GM12878 (cell line): ENCODE measurements around the gene SPATA45. TPM values are rescaled to one million over a fixed set of nuclear protein-coding genes. Genes with fewer than 3 reads are reported as not detected.

ENCODE experiments used
- ATAC-seq: fragments of 200-7000 bp; cut with Tn5 transposase; 3 replicates; pipeline ENCODE4 v1.9.1; 2020; ENCODE audit warnings: mild to moderate bottlenecking, moderate library complexity
- BruUV-seq: library from RNA; stranded (reverse); fragments of 400-500 nt; replicated peaks from 2 replicates; lab custom pipeline; 2021; lab: Mats Ljungman, UMichigan
- CTCF ChIA-PET: fragments of 300-600 bp; sonication (Branson Sonifier 250); formaldehyde crosslinking; extraction: SDS; loops from one replicate; lab custom pipeline; 2021; ENCODE audit warnings: inconsistent platforms; lab: Yijun Ruan, JAX
- POLR2A ChIA-PET: fragments of 350-600 bp; formaldehyde crosslinking; extraction: SDS; loops from one replicate; lab custom pipeline; 2021; ENCODE audit warnings: inconsistent platforms; lab: Charles Lee
- RAD21 ChIA-PET: fragments of 300-600 bp; sonication (Branson Sonifier 250); formaldehyde crosslinking; loops from one replicate; lab custom pipeline; 2023; ENCODE audit warnings: antibody characterized with exemption; ENCODE audit not compliant: unreplicated experiment; lab: Charles Lee
- SMC1A ChIA-PET: fragments of 300-600 bp; sonication (Branson Sonifier 250); formaldehyde crosslinking; loops from one replicate; lab custom pipeline; 2023; ENCODE audit not compliant: unreplicated experiment, uncharacterized antibody; lab: Charles Lee
- DNase-seq: peaks from one replicate; pipeline ENCODE4 v3.0.0-alpha.2; 2011; ENCODE audit warnings: low read depth, low spot score
- FAIRE-seq: peaks from 3 replicates; lab custom pipeline; 2011; peaks lifted over from hg19 to GRCh38; lab: Jason Lieb, UNC
- H2AFZ ChIP-seq: 2 replicates; pipeline ENCODE4 v1.6.0; 2011; ENCODE audit warnings: low read depth, low read length, control low read depth; ENCODE audit not compliant: control insufficient read depth
- H3K27ac ChIP-seq: 2 replicates; pipeline ENCODE4 v1.5.1; 2011; ENCODE audit warnings: control low read depth; ENCODE audit not compliant: control insufficient read depth, insufficient read depth
- H3K27me3 ChIP-seq, 2 experiments: replicated peaks in 1 of 2; 2 replicates each; pipeline versions ENCODE4 v1.6.0 to v1.6.1; 2011; ENCODE audit warnings: low read length in 1 of 2; ENCODE audit not compliant: control insufficient read depth in 2 of 2, insufficient read depth in 2 of 2
- H3K36me3 ChIP-seq, 2 experiments: 2 replicates each; pipeline ENCODE4 v1.5.1; 2011; ENCODE audit warnings: low read length in 1 of 2; ENCODE audit not compliant: control insufficient read depth in 2 of 2, insufficient read depth in 2 of 2
- H3K4me1 ChIP-seq: 2 replicates; pipeline ENCODE4 v1.6.1; 2011; ENCODE audit warnings: mild to moderate bottlenecking, low read length, moderate library complexity, mixed read lengths; ENCODE audit not compliant: control insufficient read depth, insufficient read depth
- H3K4me2 ChIP-seq: 2 replicates; pipeline ENCODE4 v1.6.0; 2011; ENCODE audit warnings: control low read depth; ENCODE audit not compliant: control insufficient read depth, insufficient read depth
- H3K4me3 ChIP-seq: fragments of 200-600 bp; sonication (generic); 2 replicates; pipeline ENCODE4 v1.5.1; 2016
- H3K79me2 ChIP-seq: 2 replicates; pipeline ENCODE4 v1.6.0; 2011; ENCODE audit warnings: low read length; ENCODE audit not compliant: control insufficient read depth, insufficient read depth
- H3K9ac ChIP-seq: 2 replicates; pipeline ENCODE4 v1.8.0; 2011; ENCODE audit warnings: low read length, control low read depth, mixed read lengths; ENCODE audit not compliant: control insufficient read depth, insufficient read depth
- H3K9me3 ChIP-seq: replicated peaks from 3 replicates; pipeline ENCODE4 v1.5.1; 2011; ENCODE audit warnings: mild to moderate bottlenecking, low read length; ENCODE audit not compliant: control insufficient read depth, insufficient read depth
- H4K20me1 ChIP-seq: 2 replicates; pipeline ENCODE4 v1.6.0; 2011; ENCODE audit not compliant: control insufficient read depth, insufficient read depth
- CBX5 ChIP-seq: sonication (generic); IDR thresholded peaks from 2 replicates; pipeline ENCODE4 v1.6.1; 2016; ENCODE audit warnings: low read depth, moderate library complexity, mild to moderate bottlenecking, inconsistent platforms
- CEBPB ChIP-seq, 2 experiments: fragments of 150-350 bp in 1 of 2; IDR thresholded peaks; 2 replicates each; pipeline ENCODE4 v1.6.1; 2012 to 2014; ENCODE audit warnings: low read depth in 2 of 2, low read length in 2 of 2, borderline replicate concordance in 1 of 2, inconsistent platforms in 1 of 2
- EED ChIP-seq: sonication (generic); IDR thresholded peaks from 2 replicates; pipeline ENCODE4 v1.6.1; 2016; ENCODE audit warnings: antibody characterized with exemption, low read depth
- GATAD2B ChIP-seq: fragments of 450-650 bp; conservative IDR thresholded peaks from 2 replicates; pipeline ENCODE4 v1.6.1; 2017; ENCODE audit warnings: low read depth, mild to moderate bottlenecking, moderate library complexity
- MEF2A ChIP-seq: IDR thresholded peaks from 2 replicates; pipeline ENCODE4 v1.6.1; 2011; ENCODE audit warnings: low read depth, mild to moderate bottlenecking, low read length, moderate library complexity; ENCODE audit not compliant: insufficient read depth
- NFYA ChIP-seq: IDR thresholded peaks from 2 replicates; pipeline ENCODE4 v1.6.1; 2011; ENCODE audit warnings: low read depth, mild to moderate bottlenecking, low read length, improper control_type of control experiment, borderline replicate concordance
- NR2C1 ChIP-seq: fragments of 450-650 bp; IDR thresholded peaks from 2 replicates; pipeline ENCODE4 v1.6.1; 2017; ENCODE audit warnings: antibody characterized with exemption, mild to moderate bottlenecking, moderate library complexity
- POLR2AphosphoS2 ChIP-seq: IDR thresholded peaks from 2 replicates; pipeline ENCODE4 v1.6.1; 2011; ENCODE audit warnings: low read depth, mild to moderate bottlenecking, low read length, improper control_type of control experiment, moderate library complexity
- SUPT20H ChIP-seq: IDR thresholded peaks from 2 replicates; pipeline ENCODE4 v1.6.1; 2011; ENCODE audit warnings: low read depth, mild to moderate bottlenecking, low read length, moderate library complexity, borderline replicate concordance; ENCODE audit not compliant: control insufficient read depth
- WGBS: methylation state at CpG from one replicate; pipeline ENCODE4 v1.1.6; 2016; ENCODE audit warnings: low lambda C conversion rate; ENCODE audit not compliant: insufficient replicate concordance, insufficient coverage; ENCODE audit errors: missing lambda C conversion rate; 5-methylcytosine and 5-hydroxymethylcytosine counted together
- in situ Hi-C: fragments of 300-500 bp; cut with MboI; formaldehyde crosslinking; loops from 9 replicates; pipeline ENCODE4 v1.14.3; 2018; ENCODE audit warnings: mixed read lengths
- intact Hi-C: fragments of 100-400 bp; cut with micrococcal nuclease; formaldehyde crosslinking; loops from one replicate; pipeline ENCODE4 v1.14.2; 2022; ENCODE audit not compliant: unreplicated experiment
- polyA plus RNA-seq, 11 experiments: library from polyadenylated mRNA; depleted of rRNA in 4 of 11; unstranded in 6 of 11; stranded (reverse) in 5 of 11; fragments of >200 nt; fragmentation: Nextera tagmentation in 4 of 11; fragmentation: Illumina TruSeq in 1 of 11; extraction: Ambion mirVana in 4 of 11; extraction: Trizol in 1 of 11; gene quantifications; 1 replicate in 1 of 11; 2 replicates in 10 of 11; pipeline versions ENCODE4 v1.2.1 to v1.2.3, GENCODE V29; 2011 to 2016; ENCODE audit warnings: inconsistent platforms in 2 of 11, missing spikeins in 2 of 11, low read depth in 1 of 11
- total RNA-seq, 4 experiments: library from RNA; depleted of rRNA in 3 of 4; stranded (reverse); fragments of >200 nt in 3 of 4; fragmentation: Illumina TruSeq in 1 of 4; extraction: Trizol in 1 of 4; gene quantifications; 2 replicates each; pipeline versions ENCODE4 v1.2.1 to v1.2.3, GENCODE V29; 2013 to 2021
- TF ChIP-seq, protein P1 (sequence below): fragments of 450-650 bp; IDR thresholded peaks from 2 replicates; pipeline ENCODE4 v1.6.1; 2017; ENCODE audit warnings: mild to moderate bottlenecking, moderate library complexity
- TF ChIP-seq, protein P2 (sequence below): IDR thresholded peaks from 2 replicates; pipeline ENCODE4 v1.6.1; 2011; ENCODE audit warnings: low read depth, mild to moderate bottlenecking, low read length, moderate library complexity, borderline replicate concordance; ENCODE audit errors: extremely low read depth

Gene SPATA45
- total and polyA plus RNA-seq, 10 of the 15 experiments (the other 5 are each of a cell fraction or from before 2014, with no cell fraction given) = 0.22 to 0.37 (median 0.31) TPM; not detected in 7

DNA sequence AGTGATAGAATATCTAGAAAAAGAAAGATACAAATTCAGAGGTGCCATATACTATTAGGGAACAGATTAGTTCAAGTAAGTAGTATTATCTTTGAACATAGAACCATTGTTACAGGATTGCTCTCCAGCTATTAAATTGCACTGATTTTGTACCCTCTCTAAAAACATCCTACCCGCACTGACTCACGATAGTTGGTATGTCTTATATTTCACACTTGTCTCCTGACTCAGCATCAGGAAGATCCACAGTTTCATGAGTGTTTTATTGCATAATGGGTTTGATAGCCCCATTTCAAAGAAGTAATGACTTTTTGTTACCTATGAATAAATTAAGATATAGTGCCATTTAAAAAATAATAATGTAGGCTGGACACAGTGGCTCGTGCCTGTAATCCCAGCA lies 49.8 kb downstream of the SPATA45 start:
- no peak for ATAC-seq
- ChIA-PET SMC1A (interaction anchor here (0.6 to 1.0 kb wide), 2 partner anchors 17 to 25 kb away, joined by 3 to 5 read pairs; no protein-coding TSS in a partner anchor), POLR2A (interaction anchor here (0.6 to 1.3 kb wide), 2 partner anchors 12 to 187 kb away, joined by 3 to 5 read pairs; no protein-coding TSS in a partner anchor), RAD21 (no interaction called here), CTCF (interaction anchor here (1.7 kb wide), 1 partner anchor 17 kb away, joined by 6 read pairs; no protein-coding TSS in a partner anchor)
- no peak for TF ChIP-seq NFYA
- TF ChIP-seq POLR2AphosphoS2 = no peak
- Histone ChIP-seq H2AFZ (no peak overlapping the region), H3K4me1 (peaks cover 13% of the 10 kb centered on the region), H3K79me2 (peaks cover 7% of the 10 kb centered on the region), H3K27ac (no peak overlapping the region), H3K9me3 (no peaks in the 10 kb centered on the region; the same call in 2 of the 3 replicates), H3K9ac (no peak overlapping the region), H3K4me3 (no peak overlapping the region), H3K27me3 (no peaks in the 10 kb centered on the region), H4K20me1 (no peaks in the 10 kb centered on the region), H3K36me3 (peaks cover 0 to 12% of the 10 kb centered on the region in 2 experiments; a peak in 3 of 4 replicates), H3K4me2 (no peak overlapping the region)
- no peak for FAIRE-seq
- intact Hi-C loops (no loop called here), in situ Hi-C loops (no loop called here)
- BruUV-seq = TSS peak; percentile 8
- DNase-seq = no peak
- 99% methylated on average over 3 of the region's 3 CpGs for WGBS

GRCh38 chr1:212794561-212795014 lies 52.9 kb downstream of the SPATA45 start:
- Histone ChIP-seq H3K4me2 (peak overlapping the region; percentile 84), H4K20me1 (no peaks in the 10 kb centered on the region), H3K79me2 (peaks cover 32% of the 10 kb centered on the region), H3K9me3 (no peaks in the 10 kb centered on the region; the same call in 2 of the 3 replicates), H3K4me3 (peak overlapping the region; percentile 55), H3K4me1 (peaks cover 14% of the 10 kb centered on the region), H3K27ac (peak overlapping the region; percentile 93), H3K9ac (peak overlapping the region; percentile 42), H3K36me3 (peaks cover 0 to 12% of the 10 kb centered on the region in 2 experiments; a peak in 1 of 4 replicates), H2AFZ (peak overlapping the region; percentile 91), H3K27me3 (no peaks in the 10 kb centered on the region)
- WGBS = 6% methylated on average over 1 of the region's 1 CpG
- ATAC-seq (peak; percentile 85), DNase-seq (peak; percentile 90), FAIRE-seq (peak; percentile 92)
- intact Hi-C loops = loop anchor here (2.0 kb wide), 2 partner anchors 64 to 160 kb away; partner anchors contain the start of gene FLVCR1
- in situ Hi-C loops = no loop called here
- RAD21 ChIA-PET = interaction anchor here (0.7 to 1.7 kb wide), 7 partner anchors 9 to 276 kb away, joined by 3 to 4 read pairs (median 3); no protein-coding TSS in a partner anchor
- BruUV-seq = no TSS peak
- POLR2A ChIA-PET = interaction anchor here (0.5 to 1.0 kb wide), 4 partner anchors 11 to 186 kb away, joined by 3 to 5 read pairs (median 4); partner anchors contain the start of gene ATF3
- CTCF ChIA-PET = interaction anchor here (0.6 to 2.2 kb wide), 13 partner anchors 10 to 200 kb away, joined by 3 to 8 read pairs (median 4); no protein-coding TSS in a partner anchor
- SMC1A ChIA-PET = interaction anchor here (0.9 to 3.0 kb wide), 19 partner anchors 9 to 723 kb away, joined by 3 to 20 read pairs (median 5); no protein-coding TSS in a partner anchor
- no peak for TF ChIP-seq MEF2A
- TF ChIP-seq, protein P1, sequence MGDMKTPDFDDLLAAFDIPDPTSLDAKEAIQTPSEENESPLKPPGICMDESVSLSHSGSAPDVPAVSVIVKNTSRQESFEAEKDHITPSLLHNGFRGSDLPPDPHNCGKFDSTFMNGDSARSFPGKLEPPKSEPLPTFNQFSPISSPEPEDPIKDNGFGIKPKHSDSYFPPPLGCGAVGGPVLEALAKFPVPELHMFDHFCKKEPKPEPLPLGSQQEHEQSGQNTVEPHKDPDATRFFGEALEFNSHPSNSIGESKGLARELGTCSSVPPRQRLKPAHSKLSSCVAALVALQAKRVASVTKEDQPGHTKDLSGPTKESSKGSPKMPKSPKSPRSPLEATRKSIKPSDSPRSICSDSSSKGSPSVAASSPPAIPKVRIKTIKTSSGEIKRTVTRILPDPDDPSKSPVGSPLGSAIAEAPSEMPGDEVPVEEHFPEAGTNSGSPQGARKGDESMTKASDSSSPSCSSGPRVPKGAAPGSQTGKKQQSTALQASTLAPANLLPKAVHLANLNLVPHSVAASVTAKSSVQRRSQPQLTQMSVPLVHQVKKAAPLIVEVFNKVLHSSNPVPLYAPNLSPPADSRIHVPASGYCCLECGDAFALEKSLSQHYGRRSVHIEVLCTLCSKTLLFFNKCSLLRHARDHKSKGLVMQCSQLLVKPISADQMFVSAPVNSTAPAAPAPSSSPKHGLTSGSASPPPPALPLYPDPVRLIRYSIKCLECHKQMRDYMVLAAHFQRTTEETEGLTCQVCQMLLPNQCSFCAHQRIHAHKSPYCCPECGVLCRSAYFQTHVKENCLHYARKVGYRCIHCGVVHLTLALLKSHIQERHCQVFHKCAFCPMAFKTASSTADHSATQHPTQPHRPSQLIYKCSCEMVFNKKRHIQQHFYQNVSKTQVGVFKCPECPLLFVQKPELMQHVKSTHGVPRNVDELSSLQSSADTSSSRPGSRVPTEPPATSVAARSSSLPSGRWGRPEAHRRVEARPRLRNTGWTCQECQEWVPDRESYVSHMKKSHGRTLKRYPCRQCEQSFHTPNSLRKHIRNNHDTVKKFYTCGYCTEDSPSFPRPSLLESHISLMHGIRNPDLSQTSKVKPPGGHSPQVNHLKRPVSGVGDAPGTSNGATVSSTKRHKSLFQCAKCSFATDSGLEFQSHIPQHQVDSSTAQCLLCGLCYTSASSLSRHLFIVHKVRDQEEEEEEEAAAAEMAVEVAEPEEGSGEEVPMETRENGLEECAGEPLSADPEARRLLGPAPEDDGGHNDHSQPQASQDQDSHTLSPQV = no peak
- peak; percentile 85; the same call in 1 of the 2 replicates for TF ChIP-seq CBX5
- TF ChIP-seq GATAD2B = no peak
- TF ChIP-seq CEBPB (IDR thresholded peaks at IDR 0.05; ENCODE audit: borderline replicate concordance in 1 of 2, low read depth in 2 of 2, low read length in 2 of 2) = no peak
- TF ChIP-seq EED = no peak
- TF ChIP-seq SUPT20H = no peak
- TF ChIP-seq NR2C1 = no peak
- TF ChIP-seq, protein P2, sequence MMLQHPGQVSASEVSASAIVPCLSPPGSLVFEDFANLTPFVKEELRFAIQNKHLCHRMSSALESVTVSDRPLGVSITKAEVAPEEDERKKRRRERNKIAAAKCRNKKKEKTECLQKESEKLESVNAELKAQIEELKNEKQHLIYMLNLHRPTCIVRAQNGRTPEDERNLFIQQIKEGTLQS = no peak
